Body of pancreas (tissue), 4 donors: ENCODE results near the gene PLAGL2. TPM values are rescaled to one million over a fixed set of nuclear protein-coding genes. Genes with fewer than 3 reads are reported as not detected.

Source experiments
- ATAC-seq: fragments of 150-250 bp; one replicate; pipeline ENCODE4 v1.9.1; 2016
- DNase-seq, 4 donors: peaks; one replicate each; pipeline ENCODE4 v3.0.0-alpha.2; 2019
- H3K27ac ChIP-seq, 4 donors: fragments of 200-600 bp; sonication (generic); 1 replicate in 3 of 4; 2 replicates in 1 of 4; pipeline versions ENCODE4 v1.5.1 to v1.6.1; 2016 to 2019; ENCODE audit warnings: mild to moderate bottlenecking in 1 of 4, mixed read lengths in 1 of 4, moderate library complexity in 1 of 4
- H3K27me3 ChIP-seq, 2 donors: fragments of 200-600 bp; sonication (generic); one replicate each; pipeline ENCODE4 v1.6.0; 2016; ENCODE audit warnings: mild to moderate bottlenecking in 1 of 2
- H3K36me3 ChIP-seq, 2 donors: fragments of 200-600 bp; sonication (generic); replicated peaks in 1 of 2; 2 replicates each; pipeline ENCODE4 v1.5.1; 2016; ENCODE audit warnings: low read depth in 2 of 2; ENCODE audit not compliant: insufficient read depth in 1 of 2
- H3K4me1 ChIP-seq: fragments of 200-600 bp; sonication (generic); one replicate; pipeline ENCODE4 v1.6.0; 2016
- H3K4me3 ChIP-seq, 2 donors: fragments of 200-600 bp; sonication (generic); 1 replicate in 1 of 2; 2 replicates in 1 of 2; pipeline ENCODE4 v1.5.1; 2016 to 2019
- H3K9me3 ChIP-seq, 3 donors: fragments of 200-600 bp; sonication (generic); 1 replicate in 2 of 3; 2 replicates in 1 of 3; pipeline ENCODE4 v1.5.1; 2016
- CTCF ChIP-seq, 7 experiments: fragments of 450-650 bp in 4 of 7; fragments of 200-600 bp in 3 of 7; sonication (generic) in 3 of 7; IDR thresholded peaks; one replicate each; pipeline ENCODE4 v1.5.1; 2016 to 2019; ENCODE audit warnings: antibody characterized with exemption in 7 of 7
- POLR2A ChIP-seq, 3 donors: fragments of 450-650 bp; IDR thresholded peaks; one replicate each; pipeline ENCODE4 v1.6.1; 2016; ENCODE audit warnings: antibody characterized with exemption in 3 of 3, mild to moderate bottlenecking in 2 of 3
- WGBS, 2 donors: methylation state at CpG; one replicate each; pipeline ENCODE4 v1.1.5; 2017; 5-methylcytosine and 5-hydroxymethylcytosine counted together
- intact Hi-C: fragments of 100-400 bp; cut with DNase I; formaldehyde crosslinking; loops from one replicate; pipeline ENCODE4 v1.15.1; 2023
- total RNA-seq, 2 donors: library from RNA; depleted of rRNA; stranded (reverse); fragments of >200 nt; gene quantifications; one replicate each; pipeline ENCODE4 v1.1.0, GENCODE V29; 2016

PLAGL2 gene
- total RNA-seq, 2 donors from 2014 or later: 4.6 to 5.2 TPM

GRCh38 chr20:32186506-32186905 lies 21.0 kb downstream of the PLAGL2 start:
- no peaks in the 10 kb centered on the region for H3K36me3 ChIP-seq

GRCh38 chr20:32184961-32185603 lies 22.5 kb downstream of the PLAGL2 start:
- DNase-seq: no peak
- WGBS, 2 donors: 75 to 85% methylated on average over 10 of the region's 10 CpGs

More at GRCh38 chr20:32186506-32186905, 21.0 kb downstream of the PLAGL2 start:
- Histone ChIP-seq H3K27ac (no peak overlapping the region), H3K9me3 (no peaks in the 10 kb centered on the region), H3K4me3 (no peak overlapping the region), H3K4me1 (peaks cover 18% of the 10 kb centered on the region), H3K27me3 (no peaks in the 10 kb centered on the region)
- DNase-seq (no peak), ATAC-seq (no peak)
- WGBS, 2 donors: 90 to 94% methylated on average over 1 of the region's 1 CpG
- no peak for TF ChIP-seq CTCF (IDR thresholded peaks at IDR 0.05)
- TF ChIP-seq POLR2A (IDR thresholded peaks at IDR 0.05): no peak
- intact Hi-C loops: no loop called here

GRCh38 chr20:32183947-32184635 lies 23.5 kb downstream of the PLAGL2 start:
- DNase-seq: no peak
- intact Hi-C loops: no loop called here
- Histone ChIP-seq H3K4me3 (no peak overlapping the region), H3K4me1 (peaks cover 2% of the 10 kb centered on the region), H3K9me3 (no peaks in the 10 kb centered on the region), H3K27ac (no peak overlapping the region), H3K36me3 (no peaks in the 10 kb centered on the region), H3K27me3 (no peaks in the 10 kb centered on the region)
- ATAC-seq: no peak
- TF ChIP-seq POLR2A (IDR thresholded peaks at IDR 0.05) (no peak), CTCF (IDR thresholded peaks at IDR 0.05) (no peak)
- WGBS, 2 donors: 83 to 93% methylated on average over 3 to 4 of the region's 4 CpGs

More at GRCh38 chr20:32184961-32185603, 22.5 kb downstream of the PLAGL2 start:
- Histone ChIP-seq H3K4me3 (no peak overlapping the region), H3K27ac (no peak overlapping the region), H3K4me1 (peaks cover 11% of the 10 kb centered on the region), H3K9me3 (no peaks in the 10 kb centered on the region), H3K36me3 (no peaks in the 10 kb centered on the region), H3K27me3 (no peaks in the 10 kb centered on the region)
- TF ChIP-seq CTCF (IDR thresholded peaks at IDR 0.05): no peak
- no peak for TF ChIP-seq POLR2A (IDR thresholded peaks at IDR 0.05)
- intact Hi-C loops: no loop called here
- no peak for ATAC-seq

- no peaks in the 10 kb centered on the region for H3K4me1 ChIP-seq
- intact Hi-C loops: no loop called here
- H3K36me3 ChIP-seq: no peaks in the 10 kb centered on the region
- no peaks in the 10 kb centered on the region for H3K27me3 ChIP-seq
- WGBS, 2 donors: 96 to 97% methylated on average over 2 of the region's 2 CpGs
- H3K4me3 ChIP-seq: no peak overlapping the region
- TF ChIP-seq CTCF (IDR thresholded peaks at IDR 0.05): no peak
- no peak for TF ChIP-seq POLR2A (IDR thresholded peaks at IDR 0.05)
- H3K27ac ChIP-seq: no peak overlapping the region
- ATAC-seq (no peak), DNase-seq (no peak)
- H3K9me3 ChIP-seq: no peaks in the 10 kb centered on the region
Measured at GRCh38 chr20:32181606-32182005, 25.9 kb downstream of the PLAGL2 start.
